ENCODE results near the gene SPINT1. TPM values are rescaled to one million over a fixed set of nuclear protein-coding genes. Genes with fewer than 3 reads are reported as not detected.

SPINT1 gene, protein sequence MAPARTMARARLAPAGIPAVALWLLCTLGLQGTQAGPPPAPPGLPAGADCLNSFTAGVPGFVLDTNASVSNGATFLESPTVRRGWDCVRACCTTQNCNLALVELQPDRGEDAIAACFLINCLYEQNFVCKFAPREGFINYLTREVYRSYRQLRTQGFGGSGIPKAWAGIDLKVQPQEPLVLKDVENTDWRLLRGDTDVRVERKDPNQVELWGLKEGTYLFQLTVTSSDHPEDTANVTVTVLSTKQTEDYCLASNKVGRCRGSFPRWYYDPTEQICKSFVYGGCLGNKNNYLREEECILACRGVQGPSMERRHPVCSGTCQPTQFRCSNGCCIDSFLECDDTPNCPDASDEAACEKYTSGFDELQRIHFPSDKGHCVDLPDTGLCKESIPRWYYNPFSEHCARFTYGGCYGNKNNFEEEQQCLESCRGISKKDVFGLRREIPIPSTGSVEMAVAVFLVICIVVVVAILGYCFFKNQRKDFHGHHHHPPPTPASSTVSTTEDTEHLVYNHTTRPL
- 481 and 534 TPM in 2 replicates for total RNA-seq (2014; rRNA removed; shearing (Covaris generic))

GRCh38 chr15:40843885-40844695 lies at the start of gene SPINT1:
TSS of gene SPINT1 (plus strand) at chr15:40844048. CDS start at chr15:40844555, 507 bp downstream.
- DNase-seq (ENCODE audit: low spot score): peak; percentile 81

GRCh38 chr15:40796041-40796440 lies 47.8 kb upstream of the SPINT1 start:
- peak; percentile 55 for DNase-seq (ENCODE audit: low spot score)

GRCh38 chr15:40796512-40796911 lies 47.3 kb upstream of the SPINT1 start:
- no peak for DNase-seq (ENCODE audit: low spot score)

- no peak for DNase-seq (ENCODE audit: low spot score)
Observed at GRCh38 chr15:40799523-40799922, 44.3 kb upstream of the SPINT1 start.

GRCh38 chr15:40803076-40803475 lies 40.8 kb upstream of the SPINT1 start:
- DNase-seq (ENCODE audit: low spot score): no peak

- DNase-seq (ENCODE audit: low spot score): no peak
Observed at GRCh38 chr15:40803688-40804087, 40.2 kb upstream of the SPINT1 start.

- no peak for DNase-seq (ENCODE audit: low spot score)
Observed at GRCh38 chr15:40806672-40807027, 37.2 kb upstream of the SPINT1 start.

DNA sequence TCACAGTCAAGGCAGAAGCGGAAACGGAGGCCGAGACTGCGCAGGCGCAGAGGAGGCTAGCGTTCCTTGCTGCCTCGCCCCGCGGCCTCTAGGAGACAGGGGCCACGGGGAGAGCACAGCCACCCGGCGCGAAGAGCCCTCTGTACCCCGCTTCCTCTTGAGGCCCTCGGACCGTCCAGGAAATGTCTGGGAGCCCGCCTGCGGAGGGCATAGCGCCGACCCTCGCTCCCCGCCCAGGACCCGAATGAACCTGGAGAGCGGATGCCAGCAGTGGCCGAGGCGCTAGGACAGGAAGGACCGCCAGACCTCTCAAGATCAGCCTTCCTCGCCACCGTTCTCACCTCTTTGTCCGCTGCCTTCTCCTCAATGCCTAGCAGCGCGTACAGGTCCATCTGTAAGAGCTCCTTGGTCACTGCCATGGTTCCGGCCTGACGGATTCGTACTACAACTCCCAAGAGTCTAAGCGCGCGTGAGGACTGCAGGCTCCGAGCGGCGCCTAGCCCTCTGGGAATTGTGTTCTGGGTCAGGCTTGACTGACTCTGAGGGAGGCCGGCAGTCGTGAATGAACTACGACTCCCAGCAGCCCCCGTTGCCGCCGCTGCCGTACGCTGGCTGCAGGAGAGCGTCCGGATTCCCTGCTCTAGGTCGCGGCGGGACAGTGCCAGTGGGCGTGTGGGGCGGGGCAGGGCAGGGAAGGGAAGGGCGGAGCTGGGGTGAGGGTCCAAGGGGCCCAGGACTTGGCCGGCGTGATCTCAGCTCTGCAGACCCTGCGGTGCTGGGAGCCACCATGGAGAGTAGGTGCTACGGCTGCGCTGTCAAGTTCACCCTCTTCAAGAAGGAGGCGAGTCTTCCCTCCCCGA lies 36.6 kb upstream of the SPINT1 start, which contains the start of the genes DNAJC17 and ZFYVE19:
Gene DNAJC17, minus strand, starts transcription at position 446 of the 860 bp plus-strand sequence. Its CDS starts 27 bp downstream, at position 419.
Gene ZFYVE19, plus strand, starts transcription at position 62 of the 860 bp plus-strand sequence. Its CDS starts 501 bp downstream, at position 563.
- DNase-seq (ENCODE audit: low spot score): peak; percentile 99

DNA sequence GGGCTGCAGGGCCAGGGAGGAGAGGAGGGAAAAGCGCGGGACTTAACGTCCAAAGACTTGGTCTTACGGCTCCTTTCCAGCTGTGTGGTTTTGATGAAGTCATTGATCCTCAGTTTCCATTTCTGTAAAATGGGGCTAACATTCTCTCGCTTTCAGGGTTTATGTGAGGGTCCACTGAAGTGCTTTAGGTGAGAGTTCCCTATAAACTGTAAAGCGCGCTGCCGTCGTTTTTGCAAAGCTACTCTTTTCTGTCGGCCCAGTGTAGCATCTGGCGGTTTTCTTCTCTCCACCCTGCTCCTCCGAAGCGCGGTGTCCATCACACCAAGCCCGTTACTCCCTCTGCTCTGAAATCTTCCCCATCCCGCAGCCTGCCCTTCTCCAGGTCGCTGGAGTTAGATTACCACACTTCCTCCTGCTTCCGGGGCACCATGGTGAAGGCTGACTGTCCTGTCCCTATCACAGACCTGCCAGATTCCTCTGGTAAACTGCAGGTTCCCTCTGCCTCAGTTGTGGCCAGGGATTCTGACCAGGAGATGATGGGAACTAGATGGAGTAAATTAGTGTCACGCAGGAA lies 35.9 kb upstream of the SPINT1 start:
- DNase-seq (ENCODE audit: low spot score): no peak

- no peak for DNase-seq (ENCODE audit: low spot score)
Observed at GRCh38 chr15:40808861-40809450, 34.9 kb upstream of the SPINT1 start.

DNA sequence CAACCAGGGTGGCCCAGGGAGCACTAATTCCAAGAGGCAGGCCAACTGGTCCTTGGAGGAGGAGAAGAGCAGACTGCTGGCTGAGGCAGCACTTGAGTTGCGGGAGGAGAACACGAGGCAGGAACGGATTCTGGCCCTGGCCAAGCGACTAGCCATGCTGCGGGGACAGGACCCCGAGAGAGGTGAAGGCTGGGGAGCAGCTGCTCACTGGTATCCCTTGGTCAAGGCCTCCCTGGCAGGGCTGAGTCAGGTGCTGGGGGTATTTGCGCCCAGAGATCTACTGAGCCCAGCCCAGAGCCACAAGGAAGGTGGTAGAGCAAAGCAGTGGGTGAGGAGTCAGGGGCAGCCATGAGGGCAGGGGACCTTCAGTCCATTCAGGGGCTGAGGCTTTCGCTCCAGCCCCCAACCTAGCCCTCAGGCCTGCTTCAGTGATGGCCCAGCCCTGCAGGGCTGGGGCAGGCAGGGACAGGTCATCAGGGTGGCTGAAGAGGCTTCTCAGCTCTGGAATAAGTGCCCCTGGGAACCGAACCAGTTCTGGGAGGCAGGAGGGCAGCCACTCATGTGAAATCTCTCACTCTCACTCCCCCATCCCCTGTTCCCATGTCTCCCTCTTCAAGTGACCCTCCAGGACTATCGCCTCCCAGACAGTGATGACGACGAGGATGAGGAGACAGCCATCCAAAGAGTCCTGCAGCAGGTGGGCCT lies 31.0 kb upstream of the SPINT1 start:
- DNase-seq (ENCODE audit: low spot score): no peak

GRCh38 chr15:40815042-40815698 lies 28.7 kb upstream of the SPINT1 start:
- DNase-seq (ENCODE audit: low spot score): no peak

DNA sequence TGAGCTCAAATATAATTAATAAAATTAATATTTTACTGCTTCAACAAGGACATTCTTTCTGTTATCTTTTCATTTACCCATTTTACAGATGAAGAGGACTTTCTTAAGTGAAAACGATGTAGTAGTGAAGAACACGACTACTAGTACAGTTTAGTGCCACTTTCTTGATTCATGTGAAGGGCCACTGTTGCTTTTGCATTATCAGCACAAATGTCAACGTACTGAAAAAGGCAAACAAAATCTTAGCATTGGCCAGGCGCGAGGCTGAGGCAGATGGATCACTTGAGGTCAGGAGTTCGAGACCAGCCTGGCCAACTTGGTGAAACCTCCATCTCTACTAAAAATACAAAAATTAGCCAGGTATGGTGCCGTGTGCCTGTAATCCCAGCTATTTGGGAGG lies 24.8 kb upstream of the SPINT1 start:
- no peak for DNase-seq (ENCODE audit: low spot score)

- DNase-seq (ENCODE audit: low spot score): no peak
Observed at GRCh38 chr15:40821195-40821594, 22.7 kb upstream of the SPINT1 start.

- DNase-seq (ENCODE audit: low spot score): peak; percentile 75
Observed at GRCh38 chr15:40823572-40824343, 20.1 kb upstream of the SPINT1 start.

DNA sequence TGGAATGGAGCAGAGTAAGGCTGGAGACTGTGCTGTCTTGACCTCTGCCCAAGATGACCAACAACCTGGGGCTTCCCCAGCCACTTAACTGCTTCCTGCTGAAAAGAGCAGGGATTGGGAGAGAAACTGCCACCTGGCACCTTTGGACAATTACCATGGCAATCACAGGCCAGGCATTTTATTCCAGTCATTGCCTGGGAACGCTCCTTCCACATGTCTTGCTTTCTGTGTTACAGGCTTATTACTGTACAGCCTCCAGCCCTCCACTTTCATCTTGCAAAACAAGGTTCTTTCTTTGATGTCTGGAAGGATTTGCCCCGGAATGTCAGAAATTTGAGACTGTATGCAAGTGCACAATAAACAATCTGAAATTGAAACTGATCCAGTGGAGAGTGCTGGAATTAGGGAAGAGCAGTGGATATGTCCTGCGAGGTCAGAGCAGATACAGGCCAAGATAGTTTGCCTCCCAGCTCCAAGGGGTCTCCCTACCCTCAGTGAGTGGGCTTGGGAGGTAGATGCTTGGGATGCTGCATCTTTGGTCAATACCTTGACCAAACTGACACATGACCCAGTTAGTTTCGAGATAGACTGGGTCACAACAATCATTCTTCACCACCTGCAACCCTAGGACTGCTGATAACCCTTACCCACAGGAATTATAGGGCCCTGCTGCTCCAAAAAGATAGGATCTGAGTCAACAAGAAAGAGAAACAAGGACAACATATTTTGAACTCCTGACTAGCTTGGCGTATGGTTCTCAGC lies 18.0 kb upstream of the SPINT1 start:
- peak; percentile 89 for DNase-seq (ENCODE audit: low spot score)

DNA sequence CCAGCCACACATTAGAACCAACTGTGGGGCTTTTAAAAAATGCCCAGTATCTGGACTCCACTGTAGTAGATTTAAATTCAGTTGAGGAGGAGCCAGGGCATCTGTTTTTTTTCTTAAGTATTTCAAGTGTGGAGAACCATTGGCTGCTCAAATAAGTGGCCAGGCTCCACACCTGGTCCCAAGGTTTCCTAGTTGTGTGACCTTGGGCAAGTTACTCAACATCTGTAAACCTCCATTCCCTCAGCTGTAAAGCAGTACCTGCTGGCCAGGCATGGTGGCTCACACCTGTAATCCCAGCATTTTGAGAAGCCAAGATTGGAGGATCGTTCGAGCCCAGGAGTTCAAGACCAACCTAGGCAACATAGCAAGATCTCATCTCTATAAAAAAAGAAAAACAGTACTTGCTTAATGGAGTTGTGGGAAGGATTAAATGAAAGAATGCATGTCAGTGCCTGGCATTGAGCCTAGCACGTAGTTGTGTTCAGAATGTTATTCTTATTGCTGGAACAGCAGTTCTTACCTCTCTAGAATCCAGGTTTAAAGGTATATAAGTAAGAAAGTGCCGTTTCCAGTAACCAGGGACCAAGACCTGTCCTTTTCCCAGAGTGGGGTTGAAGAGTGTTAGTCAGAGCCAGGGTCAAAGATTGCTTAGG lies 17.3 kb upstream of the SPINT1 start:
- peak; percentile 46 for DNase-seq (ENCODE audit: low spot score)
